GM18951 (cell line): ENCODE measurements around the gene CCDC102A.
A peak's percentile ranks its signal among the peaks of the same experiment; 100 is the strongest.

Source experiments
- POLR2A ChIP-seq: IDR thresholded peaks from 4 replicates; pipeline ENCODE4 v1.6.1; 2011; ENCODE audit warnings: mild to moderate bottlenecking; ENCODE audit not compliant: insufficient read length, insufficient read depth; ENCODE audit errors: extremely low read depth
- in situ Hi-C: fragments of 300-500 bp; cut with MboI; formaldehyde crosslinking; loops from one replicate; pipeline ENCODE4 v1.12.0; 2022; ENCODE audit warnings: low sequenced_read_pairs, mixed read lengths, inconsistent platforms; ENCODE audit not compliant: unreplicated experiment

CCDC102A gene

GRCh38 chr16:57475711-57476339 lies 60.5 kb downstream of the CCDC102A start:
- in situ Hi-C loops = no loop called here
- TF ChIP-seq POLR2A = no peak

- in situ Hi-C loops = no loop called here
- TF ChIP-seq POLR2A = no peak
Measured at GRCh38 chr16:57474671-57475661, 61.4 kb downstream of the CCDC102A start.

- no peak for TF ChIP-seq POLR2A
- in situ Hi-C loops = no loop called here
Measured at GRCh38 chr16:57473906-57474305, 62.5 kb downstream of the CCDC102A start.

GRCh38 chr16:57473176-57473840 lies 63.1 kb downstream of the CCDC102A start:
- peak; percentile 23 for TF ChIP-seq POLR2A
- in situ Hi-C loops = no loop called here

- in situ Hi-C loops = no loop called here
- no peak for TF ChIP-seq POLR2A
Measured at GRCh38 chr16:57472665-57473060, 63.7 kb downstream of the CCDC102A start.

GRCh38 chr16:57471852-57472664 lies 64.3 kb downstream of the CCDC102A start:
- in situ Hi-C loops = no loop called here
- no peak for TF ChIP-seq POLR2A

- TF ChIP-seq POLR2A = no peak
- in situ Hi-C loops = no loop called here
Measured at GRCh38 chr16:57471209-57471608, 65.2 kb downstream of the CCDC102A start.

- in situ Hi-C loops = no loop called here
- TF ChIP-seq POLR2A = no peak
Measured at GRCh38 chr16:57470711-57471110, 65.7 kb downstream of the CCDC102A start.

- no peak for TF ChIP-seq POLR2A
- in situ Hi-C loops = no loop called here
Measured at GRCh38 chr16:57469917-57470470, 66.4 kb downstream of the CCDC102A start.

GRCh38 chr16:57469046-57469445 lies 67.3 kb downstream of the CCDC102A start:
- in situ Hi-C loops = no loop called here

GRCh38 chr16:57468346-57468745 lies 68.0 kb downstream of the CCDC102A start:
- in situ Hi-C loops = no loop called here

More at GRCh38 chr16:57469046-57469445, 67.3 kb downstream of the CCDC102A start:
- no peak for TF ChIP-seq POLR2A

GRCh38 chr16:57464523-57464922 lies 71.8 kb downstream of the CCDC102A start:
- in situ Hi-C loops = no loop called here
- no peak for TF ChIP-seq POLR2A

More at GRCh38 chr16:57468346-57468745, 68.0 kb downstream of the CCDC102A start:
- no peak for TF ChIP-seq POLR2A

- no peak for TF ChIP-seq POLR2A
Measured at GRCh38 chr16:57462978-57463362, 73.4 kb downstream of the CCDC102A start.

More at GRCh38 chr16:57462978-57463362, 73.4 kb downstream of the CCDC102A start:
- in situ Hi-C loops = no loop called here
